Psoas muscle (tissue), 8 donors: ENCODE results near the gene CD69. TPM values are rescaled to one million over a fixed set of nuclear protein-coding genes. Genes with fewer than 3 reads are reported as not detected.

Experiments
- ATAC-seq, 4 donors: fragments of 200-7000 bp; cut with Tn5 transposase; one replicate each; pipeline ENCODE4 v1.9.1; 2020; ENCODE audit warnings: moderate library complexity in 3 of 4, mild to moderate bottlenecking in 2 of 4
- DNase-seq, 2 donors: peaks; one replicate each; pipeline ENCODE4 v3.0.0-alpha.2; 2020
- H3K27ac ChIP-seq: fragments of 200-600 bp; one replicate; pipeline ENCODE4 v1.8.0; 2022
- H3K27me3 ChIP-seq, 3 donors: fragments of 200-600 bp in 1 of 3; one replicate each; pipeline versions ENCODE4 v1.6.1 to v1.8.0; 2013 to 2022; ENCODE audit warnings: low read length in 2 of 3, mild to moderate bottlenecking in 2 of 3, moderate library complexity in 1 of 3; ENCODE audit not compliant: insufficient read depth in 3 of 3
- H3K36me3 ChIP-seq, 2 donors: fragments of 200-600 bp in 1 of 2; one replicate each; pipeline versions ENCODE4 v1.6.1 to v1.8.0; 2013 to 2022; ENCODE audit warnings: low read depth in 1 of 2, mild to moderate bottlenecking in 1 of 2, moderate library complexity in 1 of 2; ENCODE audit not compliant: insufficient read depth in 1 of 2
- H3K4me1 ChIP-seq: fragments of 200-600 bp; one replicate; pipeline ENCODE4 v1.8.0; 2022
- H3K4me3 ChIP-seq: fragments of 200-600 bp; one replicate; pipeline ENCODE4 v1.8.0; 2022; ENCODE audit warnings: mild to moderate bottlenecking
- H3K9me3 ChIP-seq: fragments of 200-600 bp; one replicate; pipeline ENCODE4 v1.8.0; 2022
- WGBS, 3 donors: extraction: QIAGEN DNeasy Blood & Tissue Kit; methylation state at CpG; one replicate each; pipeline versions ENCODE4 v1.1.6 to v1.1.7; 2013; 5-methylcytosine and 5-hydroxymethylcytosine counted together
- intact Hi-C, 2 donors: fragments of 100-400 bp; cut with DNase I; formaldehyde crosslinking; loops; one replicate each; pipeline versions ENCODE4 v1.11.0 to v1.14.2; 2022
- long read RNA-seq, 2 donors: library from polyadenylated mRNA; unstranded; transcript quantifications; one replicate each; pipeline ENCODE4 v2.0.0, GENCODE V29; 2021
- polyA plus RNA-seq, 3 donors: library from polyadenylated mRNA; stranded (reverse); fragments of 200-250 nt; gene quantifications; one replicate each; pipeline ENCODE4 v1.2.3, GENCODE V29; 2013
- total RNA-seq, 4 donors: library from RNA; stranded (reverse); fragmentation: NEBNext Ultra II Directional in 2 of 4; extraction: Animal tissue kit (Norgen Biotek cat#: 25700) in 2 of 4; gene quantifications; one replicate each; pipeline versions ENCODE4 v1.2.1 to v1.2.4, GENCODE V29; 2021 to 2023
- TF ChIP-seq, protein P1 (sequence below): fragments of 200-600 bp; IDR thresholded peaks from one replicate; pipeline ENCODE4 v1.8.0; 2022; ENCODE audit warnings: antibody characterized with exemption
- donor health status: healthy with polysubstance abuse.
- donor health status: DM: no; HTN: no; CAD: no; lungs with moderate emphysema.
- donor health status: Bipolar disorder and iron deficiency.
- donor health status: healthy.
- donor health status: DM: yes; HTN: yes; CAD: no.
- donor health status: DM: no; HTN: no; CAD: no.
- donor health status: DM: no; HTN: no; CAD: no.
- donor health status: DM: yes; HTN: yes; CAD: no.

CD69 gene
- total RNA-seq (under 1 TPM; 0.22 to 0.82 (median 0.57) TPM), polyA plus RNA-seq (1 to 10 TPM in 1 of 3 donors, under 1 TPM in 2; 0.13 to 1.1 (median 0.14) TPM)
- long read RNA-seq, donor 1, partial matches to known transcripts: 0 of 1 reads
- long read RNA-seq, donor 1, other reads (novel, unspliced or antisense): 0 of 1 reads
- long read RNA-seq, donor 2: 0 reads

- WGBS, 3 donors: 73 to 76% (median 74%) methylated on average over 6 of the region's 6 CpGs
- Histone ChIP-seq H3K36me3 (no peaks in the 10 kb centered on the region), H3K4me3 (no peak within 1 kb of the TSS), H3K27me3 (no peaks in the 10 kb centered on the region), H3K9me3 (no peaks in the 10 kb centered on the region), H3K27ac (no peak within 1 kb of the TSS), H3K4me1 (no peaks in the 10 kb centered on the region)
- intact Hi-C loops: no loop called here
- no peak for ATAC-seq
- TF ChIP-seq, protein P1, sequence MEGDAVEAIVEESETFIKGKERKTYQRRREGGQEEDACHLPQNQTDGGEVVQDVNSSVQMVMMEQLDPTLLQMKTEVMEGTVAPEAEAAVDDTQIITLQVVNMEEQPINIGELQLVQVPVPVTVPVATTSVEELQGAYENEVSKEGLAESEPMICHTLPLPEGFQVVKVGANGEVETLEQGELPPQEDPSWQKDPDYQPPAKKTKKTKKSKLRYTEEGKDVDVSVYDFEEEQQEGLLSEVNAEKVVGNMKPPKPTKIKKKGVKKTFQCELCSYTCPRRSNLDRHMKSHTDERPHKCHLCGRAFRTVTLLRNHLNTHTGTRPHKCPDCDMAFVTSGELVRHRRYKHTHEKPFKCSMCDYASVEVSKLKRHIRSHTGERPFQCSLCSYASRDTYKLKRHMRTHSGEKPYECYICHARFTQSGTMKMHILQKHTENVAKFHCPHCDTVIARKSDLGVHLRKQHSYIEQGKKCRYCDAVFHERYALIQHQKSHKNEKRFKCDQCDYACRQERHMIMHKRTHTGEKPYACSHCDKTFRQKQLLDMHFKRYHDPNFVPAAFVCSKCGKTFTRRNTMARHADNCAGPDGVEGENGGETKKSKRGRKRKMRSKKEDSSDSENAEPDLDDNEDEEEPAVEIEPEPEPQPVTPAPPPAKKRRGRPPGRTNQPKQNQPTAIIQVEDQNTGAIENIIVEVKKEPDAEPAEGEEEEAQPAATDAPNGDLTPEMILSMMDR: no peak
- DNase-seq: no peak
These were observed at the start of gene CD69 for GRCh38 chr12:9760699-9761418. TSS of gene CD69 (minus strand) at chr12:9760901. CDS start at chr12:9760820, 81 bp downstream.

GRCh38 chr12:9809866-9810265, 49.2 kb upstream of the CD69 start:
- TF ChIP-seq, protein P1: no peak
- Histone ChIP-seq H3K27ac (no peak overlapping the region), H3K9me3 (no peaks in the 10 kb centered on the region), H3K36me3 (no peaks in the 10 kb centered on the region), H3K4me3 (no peak overlapping the region), H3K4me1 (peaks cover 7% of the 10 kb centered on the region), H3K27me3 (no peaks in the 10 kb centered on the region)
- no peak for ATAC-seq
- DNase-seq: no peak
- intact Hi-C loops: loop anchor here (5.0 to 10.0 kb wide), 3 partner anchors 63 to 117 kb away; no protein-coding TSS in a partner anchor

- whole genome bisulfite sequencing, 3 donors: 55 to 58% (median 57%) methylated on average over 4 of the region's 4 CpGs
- intact Hi-C loops: loop anchor here in 1 of 2 donors (5.0 kb wide), 1 partner anchor 62 kb away; no protein-coding TSS in a partner anchor
These were observed 48.6 kb upstream of the CD69 start for GRCh38 chr12:9809338-9809737.

DNA sequence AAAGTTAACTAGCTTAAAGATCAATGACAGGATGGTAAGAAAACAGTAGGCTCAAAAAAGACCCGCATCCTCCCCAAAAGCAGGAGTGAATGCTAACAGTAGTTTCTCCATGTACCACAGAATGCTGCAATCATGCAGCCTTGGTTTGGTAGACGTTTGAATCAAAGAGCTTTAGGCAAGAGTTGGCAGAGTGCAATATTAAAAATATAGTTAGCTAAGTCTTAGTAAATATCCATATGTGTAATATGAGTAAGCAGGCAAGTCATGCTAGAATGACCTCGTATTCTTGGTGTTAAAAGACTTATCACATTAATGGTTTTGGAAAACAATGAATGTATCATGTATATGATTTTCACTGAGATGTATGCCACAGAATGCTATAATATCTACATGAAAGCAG, 47.8 kb upstream of the CD69 start:
- Histone ChIP-seq H3K4me3 (no peak overlapping the region), H3K36me3 (no peaks in the 10 kb centered on the region), H3K27me3 (no peaks in the 10 kb centered on the region), H3K27ac (no peak overlapping the region), H3K4me1 (peaks cover 7% of the 10 kb centered on the region), H3K9me3 (no peaks in the 10 kb centered on the region)
- ATAC-seq (no peak), DNase-seq (no peak)
- TF ChIP-seq, protein P1: no peak
- intact Hi-C loops: loop anchor here in 1 of 2 donors (5.0 kb wide), 1 partner anchor 61 kb away; no protein-coding TSS in a partner anchor
- WGBS, 3 donors: 47 to 55% (median 49%) methylated on average over 3 of the region's 3 CpGs

More at GRCh38 chr12:9809338-9809737, 48.6 kb upstream of the CD69 start:
- DNase-seq (no peak), ATAC-seq (no peak)
- no peak overlapping the region for H3K4me3 ChIP-seq
- H3K4me1 ChIP-seq: peaks cover 7% of the 10 kb centered on the region
- no peaks in the 10 kb centered on the region for H3K36me3 ChIP-seq
- no peak overlapping the region for H3K27ac ChIP-seq
- TF ChIP-seq, protein P1: no peak
- H3K27me3 ChIP-seq: no peaks in the 10 kb centered on the region
- no peaks in the 10 kb centered on the region for H3K9me3 ChIP-seq
